Nephron progenitor cell (in vitro differentiated cells): ENCODE data around the gene CMPK1.
A peak's percentile ranks its signal among the peaks of the same experiment; 100 is the strongest.
"Not testable (repeated sequence)": the region's sequence is repeated elsewhere in the genome, so short reads cannot be mapped to it uniquely, and the experiment has no call there.

Experiments used
- DNase-seq: peaks from one replicate; pipeline ENCODE4 v3.0.0; 2021
- H3K27ac Mint-ChIP-seq: 2 replicates; pipeline ENCODE4 v1.8.0; 2021; ENCODE audit warnings: mild to moderate bottlenecking, moderate library complexity, mixed read lengths
- H3K27me3 Mint-ChIP-seq: 2 replicates; pipeline ENCODE4 v1.8.0; 2021; ENCODE audit warnings: mild to moderate bottlenecking, low read depth, mixed read lengths; ENCODE audit not compliant: poor library complexity
- H3K36me3 Mint-ChIP-seq: 2 replicates; pipeline ENCODE4 v1.8.0; 2021; ENCODE audit warnings: low read depth, mixed read lengths
- H3K4me1 Mint-ChIP-seq: 2 replicates; pipeline ENCODE4 v1.8.0; 2021; ENCODE audit warnings: mixed read lengths
- H3K4me3 Mint-ChIP-seq: 2 replicates; pipeline ENCODE4 v1.8.0; 2021; ENCODE audit warnings: mild to moderate bottlenecking, moderate library complexity, mixed read lengths
- H3K9me3 Mint-ChIP-seq: 2 replicates; pipeline ENCODE4 v1.8.0; 2021; ENCODE audit warnings: mild to moderate bottlenecking, moderate library complexity, mixed read lengths
- CTCF ChIP-seq: fragments of 200-600 bp; sonication (generic); IDR thresholded peaks from 2 replicates; pipeline ENCODE4 v1.5.0; 2021; ENCODE audit warnings: antibody characterized with exemption

The CMPK1 gene

GRCh38 chr1:47333922-47334764 lies 553 bp downstream of the CMPK1 start:
- Mint-ChIP-seq H3K27me3 (peaks cover 6% of the 10 kb centered on the region), H3K36me3 (peaks cover 8% of the 10 kb centered on the region), H3K27ac (peak overlapping the region; percentile 98), H3K9me3 (no peaks in the 10 kb centered on the region), H3K4me3 (peak overlapping the region; percentile 95), H3K4me1 (peaks cover 21% of the 10 kb centered on the region)
- peak; percentile 77 for DNase-seq
- TF ChIP-seq CTCF, result no peak

GRCh38 chr1:47334765-47335435 lies 1.3 kb downstream of the CMPK1 start:
- Mint-ChIP-seq H3K27me3 (peaks cover 3% of the 10 kb centered on the region), H3K4me1 (peaks cover 21% of the 10 kb centered on the region), H3K4me3 (peak overlapping the region; percentile 95), H3K36me3 (peaks cover 14% of the 10 kb centered on the region), H3K27ac (peak overlapping the region; percentile 98), H3K9me3 (no peaks in the 10 kb centered on the region)
- TF ChIP-seq CTCF, result no peak
- DNase-seq, result no peak

- H3K4me3 Mint-ChIP-seq, result no peak overlapping the region
- peaks cover 27% of the 10 kb centered on the region for H3K36me3 Mint-ChIP-seq
- no peak for DNase-seq
- H3K27me3 Mint-ChIP-seq, result no peaks in the 10 kb centered on the region
- H3K4me1 Mint-ChIP-seq, result peaks cover 21% of the 10 kb centered on the region
- no peaks in the 10 kb centered on the region for H3K9me3 Mint-ChIP-seq
- no peak overlapping the region for H3K27ac Mint-ChIP-seq
- no peak for TF ChIP-seq CTCF
Measured at GRCh38 chr1:47337350-47337749, 3.8 kb downstream of the CMPK1 start.

GRCh38 chr1:47338249-47339077 lies 4.9 kb downstream of the CMPK1 start:
- Mint-ChIP-seq H3K4me1 (peaks cover 21% of the 10 kb centered on the region), H3K27ac (no peak overlapping the region), H3K4me3 (no peak overlapping the region), H3K27me3 (no peaks in the 10 kb centered on the region), H3K36me3 (peaks cover 29% of the 10 kb centered on the region), H3K9me3 (no peaks in the 10 kb centered on the region)
- no peak for TF ChIP-seq CTCF
- DNase-seq, result no peak

- Mint-ChIP-seq H3K27me3 (no peaks in the 10 kb centered on the region), H3K27ac (peak overlapping the region; percentile 84), H3K9me3 (no peaks in the 10 kb centered on the region), H3K36me3 (peaks cover 41% of the 10 kb centered on the region), H3K4me3 (no peak overlapping the region), H3K4me1 (peaks cover 13% of the 10 kb centered on the region)
- TF ChIP-seq CTCF, result no peak
- DNase-seq, result no peak
Measured at GRCh38 chr1:47340227-47340626, 6.6 kb downstream of the CMPK1 start.

- not testable (repeated sequence) for H3K4me1 Mint-ChIP-seq, H3K27me3 Mint-ChIP-seq, H3K27ac Mint-ChIP-seq, DNase-seq, H3K9me3 Mint-ChIP-seq, H3K4me3 Mint-ChIP-seq
- H3K36me3 Mint-ChIP-seq, result peaks cover 37% of the 10 kb centered on the region
Measured at GRCh38 chr1:47346979-47347378, 13.4 kb downstream of the CMPK1 start.
